Dendritic cell treated with granulocyte-macrophage colony-stimulating factor and Interleukin-4, amounts not matched to agents 40 ng/mL and 50 ng/mL, for 4 days (primary cell): ENCODE results near the gene ARFGEF3.
"Not testable (repeated sequence)": the region's sequence is repeated elsewhere in the genome, so short reads cannot be mapped to it uniquely, and the experiment has no call there.

ENCODE experiments used
- H3K27ac Mint-ChIP-seq: one replicate; pipeline ENCODE4 v1.8.0; 2022; ENCODE audit warnings: mild to moderate bottlenecking, mixed read lengths
- H3K27me3 Mint-ChIP-seq: one replicate; pipeline ENCODE4 v1.8.0; 2022; ENCODE audit warnings: mild to moderate bottlenecking, mixed read lengths
- H3K36me3 Mint-ChIP-seq: one replicate; pipeline ENCODE4 v1.8.0; 2022; ENCODE audit warnings: low read depth, mixed read lengths
- H3K4me1 Mint-ChIP-seq: one replicate; pipeline ENCODE4 v1.8.0; 2022; ENCODE audit warnings: low read depth, mixed read lengths
- H3K4me3 Mint-ChIP-seq: one replicate; pipeline ENCODE4 v1.8.0; 2022; ENCODE audit warnings: mild to moderate bottlenecking, moderate library complexity, mixed read lengths
- H3K9me3 Mint-ChIP-seq: one replicate; pipeline ENCODE4 v1.8.0; 2022; ENCODE audit warnings: mixed read lengths
- intact Hi-C: fragments of 100-400 bp; cut with micrococcal nuclease; formaldehyde crosslinking; loops from one replicate; pipeline ENCODE4 v1.15.0; 2022

ARFGEF3 gene

DNA sequence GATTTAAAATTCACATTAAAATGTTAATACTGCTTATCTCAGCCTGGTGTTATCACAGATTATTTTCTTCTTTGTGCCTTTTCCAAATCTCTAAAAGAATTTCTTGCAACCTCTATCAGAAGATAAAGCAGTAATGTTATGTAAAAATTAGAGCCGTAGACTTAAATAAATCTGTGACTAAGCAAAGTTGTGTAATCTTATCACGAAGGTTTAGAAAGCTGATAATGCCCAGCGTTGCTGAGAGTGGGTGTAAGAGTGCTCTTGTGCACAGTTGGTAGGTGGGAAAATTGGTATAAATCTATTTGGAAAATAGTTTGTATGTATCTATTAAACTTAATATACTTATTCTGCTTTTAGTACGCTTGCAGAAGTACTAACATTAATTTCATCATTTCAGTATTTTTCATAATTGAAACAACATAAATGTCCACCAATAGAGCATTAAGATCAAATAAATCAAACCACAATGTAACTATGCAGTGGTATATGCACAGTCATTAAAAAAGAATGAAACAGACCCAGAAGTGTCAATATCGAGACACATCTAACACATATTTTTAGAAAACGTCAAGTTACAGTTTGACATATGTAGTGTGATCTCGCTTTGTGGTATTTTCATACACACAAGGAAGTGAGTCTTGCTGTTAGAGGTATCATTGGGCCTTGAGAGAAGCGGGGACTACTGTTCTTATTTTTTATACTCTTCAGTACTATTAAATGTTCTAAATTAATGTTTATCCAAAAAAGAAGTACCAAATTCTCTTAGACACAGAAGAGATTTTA is 111.0 kb downstream of the ARFGEF3 start:
- Mint-ChIP-seq H3K9me3 (no peaks in the 10 kb centered on the region), H3K4me3 (no peak overlapping the region), H3K4me1 (no peaks in the 10 kb centered on the region), H3K27me3 (no peaks in the 10 kb centered on the region), H3K27ac (no peak overlapping the region), H3K36me3 (no peaks in the 10 kb centered on the region)
- intact Hi-C loops = no loop called here

DNA sequence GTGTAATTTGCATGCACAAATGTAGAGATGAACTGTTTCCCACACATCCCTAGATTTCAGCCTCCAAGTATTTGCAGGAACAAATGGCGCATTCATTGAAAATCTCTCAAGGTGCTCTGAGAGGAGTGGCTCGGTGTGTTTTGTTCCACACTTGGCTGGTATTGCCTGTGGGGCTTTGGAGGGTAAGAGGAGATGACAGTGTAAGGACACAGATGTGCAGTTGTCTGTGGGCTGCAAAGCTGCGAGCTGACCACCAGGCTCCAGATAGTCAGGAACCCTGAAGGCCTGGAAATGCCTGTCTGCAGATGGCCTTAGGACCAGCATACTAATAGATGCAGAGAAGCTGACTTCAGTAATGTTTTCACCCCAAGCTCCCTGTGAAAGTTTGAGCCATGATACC is 114.2 kb downstream of the ARFGEF3 start:
- H3K9me3 Mint-ChIP-seq = no peaks in the 10 kb centered on the region
- no peaks in the 10 kb centered on the region for H3K27me3 Mint-ChIP-seq
- no peaks in the 10 kb centered on the region for H3K36me3 Mint-ChIP-seq
- no peak overlapping the region for H3K27ac Mint-ChIP-seq
- intact Hi-C loops = no loop called here
- H3K4me1 Mint-ChIP-seq = no peaks in the 10 kb centered on the region
- no peak overlapping the region for H3K4me3 Mint-ChIP-seq

DNA sequence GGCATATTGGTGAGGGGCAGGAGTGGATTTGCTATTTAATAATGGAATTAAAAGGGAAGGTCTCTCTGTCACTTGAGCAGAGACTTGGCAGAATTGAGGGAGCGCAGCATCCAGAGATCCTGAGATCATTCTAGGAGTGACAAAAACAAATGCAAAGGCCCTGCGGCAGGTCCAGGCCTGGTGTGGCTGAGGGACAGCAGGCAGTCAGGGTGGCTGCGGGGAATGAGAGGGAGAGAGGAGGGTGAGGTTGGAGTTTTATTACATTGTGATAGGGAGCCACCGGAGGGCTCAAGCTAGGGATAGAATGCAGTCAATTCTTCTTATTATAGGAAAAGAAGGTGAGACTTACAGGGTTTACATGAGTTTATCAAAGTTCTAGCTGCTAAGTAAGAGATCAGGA is 116.1 kb downstream of the ARFGEF3 start:
- Mint-ChIP-seq H3K27ac (no peak overlapping the region), H3K4me3 (no peak overlapping the region), H3K9me3 (no peaks in the 10 kb centered on the region), H3K36me3 (no peaks in the 10 kb centered on the region), H3K4me1 (no peaks in the 10 kb centered on the region), H3K27me3 (no peaks in the 10 kb centered on the region)
- intact Hi-C loops = no loop called here

DNA sequence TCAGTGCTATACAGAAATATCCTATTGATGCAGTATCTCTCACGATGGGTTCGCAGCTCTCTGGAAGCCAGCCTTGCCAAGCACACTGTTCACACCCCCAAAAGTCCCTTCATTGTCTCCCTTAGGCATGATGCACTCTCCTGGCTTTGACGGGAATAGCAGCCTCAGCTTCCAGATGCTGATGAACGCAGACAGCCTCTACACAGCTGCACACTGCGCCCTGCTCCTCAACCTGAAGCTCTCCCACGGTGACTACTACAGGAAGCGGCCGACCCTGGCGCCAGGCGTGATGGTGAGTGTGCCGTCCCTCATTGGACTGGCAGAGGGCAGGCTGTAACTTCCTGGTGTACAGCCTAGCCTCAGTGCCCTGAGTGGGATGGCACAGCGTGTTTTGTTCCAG is 116.6 kb downstream of the ARFGEF3 start:
- Mint-ChIP-seq H3K4me3 (no peak overlapping the region), H3K9me3 (no peaks in the 10 kb centered on the region), H3K36me3 (no peaks in the 10 kb centered on the region), H3K27ac (no peak overlapping the region), H3K27me3 (no peaks in the 10 kb centered on the region), H3K4me1 (no peaks in the 10 kb centered on the region)
- intact Hi-C loops = no loop called here

DNA sequence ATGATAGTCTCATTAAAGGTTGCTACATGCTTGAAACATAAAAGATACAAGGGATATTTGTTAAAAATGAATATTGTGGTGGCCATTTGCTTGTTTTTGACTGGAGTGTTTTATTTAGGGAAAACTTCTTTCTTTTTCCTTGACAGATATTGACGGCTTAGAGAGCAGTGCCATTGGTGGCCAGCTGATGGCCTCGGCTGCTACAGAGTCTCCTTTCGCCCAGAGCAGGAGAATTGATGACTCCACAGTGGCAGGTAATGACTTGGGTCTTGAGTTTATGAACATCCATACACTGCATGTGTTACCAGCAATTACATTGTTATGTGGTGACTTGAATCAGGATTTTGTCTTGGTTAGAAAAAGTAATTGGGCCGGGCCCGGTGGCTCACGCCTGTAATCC is 124.1 kb downstream of the ARFGEF3 start:
- intact Hi-C loops = loop anchor here (2.0 kb wide), 1 partner anchor 169 kb away; no protein-coding TSS in a partner anchor
- Mint-ChIP-seq H3K27ac (no peak overlapping the region), H3K27me3 (no peaks in the 10 kb centered on the region), H3K9me3 (no peaks in the 10 kb centered on the region), H3K36me3 (no peaks in the 10 kb centered on the region), H3K4me3 (no peak overlapping the region), H3K4me1 (no peaks in the 10 kb centered on the region)

DNA sequence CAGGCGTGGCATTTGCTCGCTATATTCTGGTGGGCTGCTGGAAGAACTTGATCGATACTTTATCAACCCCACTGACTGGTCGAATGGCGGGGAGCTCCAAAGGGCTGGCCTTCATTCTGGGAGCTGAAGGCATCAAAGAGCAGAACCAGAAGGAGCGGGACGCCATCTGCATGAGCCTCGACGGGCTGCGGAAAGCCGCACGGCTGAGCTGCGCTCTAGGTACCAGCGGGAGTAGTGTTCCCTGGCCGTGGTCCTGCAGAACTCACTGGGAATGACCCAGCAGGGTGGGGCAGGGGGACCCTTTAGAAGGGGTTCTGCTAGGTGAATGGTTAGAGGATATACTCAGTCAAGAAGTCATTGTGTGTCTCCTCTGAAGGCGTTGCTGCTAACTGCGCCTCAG is 125.0 kb downstream of the ARFGEF3 start:
- Mint-ChIP-seq H3K27ac (no peak overlapping the region), H3K27me3 (no peaks in the 10 kb centered on the region), H3K9me3 (no peaks in the 10 kb centered on the region), H3K4me3 (no peak overlapping the region), H3K4me1 (no peaks in the 10 kb centered on the region), H3K36me3 (no peaks in the 10 kb centered on the region)
- intact Hi-C loops = loop anchor here (2.0 kb wide), 1 partner anchor 170 kb away; no protein-coding TSS in a partner anchor

DNA sequence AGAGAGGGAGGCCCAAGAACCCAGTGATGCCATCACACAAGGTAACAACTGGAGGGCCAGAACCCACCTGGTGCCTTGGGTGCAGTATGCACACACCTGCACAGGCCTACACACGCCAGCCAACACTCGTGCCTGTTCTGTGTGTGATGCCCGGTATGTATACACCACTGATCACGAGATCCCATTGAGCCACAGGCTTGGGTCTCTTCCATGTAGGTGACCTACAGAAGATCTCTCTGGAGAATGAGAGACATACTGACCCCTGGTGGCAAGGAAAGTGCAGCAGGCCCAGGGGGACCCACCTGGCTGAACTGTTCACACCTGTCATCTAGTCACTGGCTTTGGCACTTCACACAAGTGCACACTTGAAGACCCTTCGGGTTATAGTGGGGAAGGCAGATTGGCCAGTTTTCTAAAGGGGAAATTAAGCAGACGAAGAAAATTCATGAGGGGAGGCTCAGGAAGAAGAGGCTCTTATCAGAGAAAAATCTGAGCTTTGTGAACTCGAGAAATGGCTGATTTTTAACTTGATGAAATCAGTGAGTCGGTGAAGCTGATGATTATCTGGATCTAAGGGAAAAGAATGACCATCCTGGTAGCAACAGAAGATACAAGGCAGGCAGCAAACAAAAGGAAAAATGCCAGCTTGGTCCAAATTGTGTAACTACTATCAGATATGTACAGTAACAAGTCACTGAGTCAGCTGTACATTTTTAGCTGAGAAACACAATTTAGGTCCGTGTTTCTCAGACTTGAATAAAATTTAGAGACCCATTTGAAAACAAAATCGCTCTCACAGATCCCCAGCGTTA is 125.6 kb downstream of the ARFGEF3 start:
- Mint-ChIP-seq H3K4me3 (no peak overlapping the region), H3K27me3 (no peaks in the 10 kb centered on the region), H3K4me1 (no peaks in the 10 kb centered on the region), H3K9me3 (no peaks in the 10 kb centered on the region), H3K27ac (no peak overlapping the region), H3K36me3 (no peaks in the 10 kb centered on the region)
- intact Hi-C loops = loop anchor here (2.0 kb wide), 1 partner anchor 171 kb away; no protein-coding TSS in a partner anchor

DNA sequence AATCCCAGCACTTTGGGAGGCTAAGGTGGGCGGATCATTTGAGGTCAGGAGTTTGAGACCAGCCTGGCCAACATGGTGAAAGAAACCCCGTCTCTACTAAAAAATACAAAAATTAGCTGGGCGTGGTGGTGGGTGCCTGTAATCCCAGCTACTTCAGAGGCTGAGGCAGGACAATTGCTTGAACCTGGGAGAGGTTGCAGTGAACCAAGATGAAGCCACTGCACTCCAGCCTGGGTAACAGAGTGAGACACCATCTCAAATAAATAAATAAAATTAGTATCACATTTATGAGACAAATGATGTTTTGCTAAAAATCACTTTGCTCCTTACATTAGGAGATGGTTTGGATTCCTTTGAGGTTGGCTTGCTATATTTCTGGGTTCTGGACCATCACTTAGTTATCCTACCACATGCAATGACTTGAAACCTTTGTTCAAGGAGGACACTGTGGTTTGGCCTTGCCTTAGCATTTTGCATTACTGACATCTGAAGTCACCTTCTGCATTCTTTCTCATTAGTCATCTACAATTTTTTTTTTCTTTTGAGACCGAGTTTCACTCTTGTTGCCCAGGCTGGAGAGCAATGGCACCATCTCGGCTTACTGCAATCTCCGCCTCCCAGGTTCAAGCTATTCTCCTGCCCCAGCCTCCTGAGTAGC is 126.8 kb downstream of the ARFGEF3 start:
- H3K4me1 Mint-ChIP-seq, H3K4me3 Mint-ChIP-seq, H3K27me3 Mint-ChIP-seq, H3K9me3 Mint-ChIP-seq, H3K27ac Mint-ChIP-seq, H3K36me3 Mint-ChIP-seq, intact Hi-C loops: not testable (repeated sequence)

DNA sequence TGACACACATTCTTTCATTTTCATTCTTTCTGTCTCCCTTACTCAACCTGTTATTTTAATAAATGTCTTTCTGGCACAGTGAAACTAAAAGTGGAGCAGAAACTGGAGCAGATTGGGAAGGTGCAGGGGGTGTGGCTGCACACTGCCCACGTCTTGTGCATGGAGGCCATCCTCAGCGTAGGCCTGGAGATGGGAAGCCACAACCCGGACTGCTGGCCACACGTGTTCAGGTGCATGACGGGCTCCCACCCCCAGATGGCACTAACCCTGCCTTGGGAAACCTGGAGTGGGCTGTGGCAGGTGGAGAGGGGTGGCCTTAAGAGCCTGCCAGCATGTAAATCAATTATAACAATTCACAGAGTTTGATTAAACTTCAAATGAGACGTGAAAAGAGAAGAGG is 128.0 kb downstream of the ARFGEF3 start:
- no peaks in the 10 kb centered on the region for H3K9me3 Mint-ChIP-seq
- H3K4me1 Mint-ChIP-seq = no peaks in the 10 kb centered on the region
- H3K4me3 Mint-ChIP-seq = no peak overlapping the region
- no peak overlapping the region for H3K27ac Mint-ChIP-seq
- H3K36me3 Mint-ChIP-seq = no peaks in the 10 kb centered on the region
- H3K27me3 Mint-ChIP-seq = no peaks in the 10 kb centered on the region
- intact Hi-C loops = no loop called here

DNA sequence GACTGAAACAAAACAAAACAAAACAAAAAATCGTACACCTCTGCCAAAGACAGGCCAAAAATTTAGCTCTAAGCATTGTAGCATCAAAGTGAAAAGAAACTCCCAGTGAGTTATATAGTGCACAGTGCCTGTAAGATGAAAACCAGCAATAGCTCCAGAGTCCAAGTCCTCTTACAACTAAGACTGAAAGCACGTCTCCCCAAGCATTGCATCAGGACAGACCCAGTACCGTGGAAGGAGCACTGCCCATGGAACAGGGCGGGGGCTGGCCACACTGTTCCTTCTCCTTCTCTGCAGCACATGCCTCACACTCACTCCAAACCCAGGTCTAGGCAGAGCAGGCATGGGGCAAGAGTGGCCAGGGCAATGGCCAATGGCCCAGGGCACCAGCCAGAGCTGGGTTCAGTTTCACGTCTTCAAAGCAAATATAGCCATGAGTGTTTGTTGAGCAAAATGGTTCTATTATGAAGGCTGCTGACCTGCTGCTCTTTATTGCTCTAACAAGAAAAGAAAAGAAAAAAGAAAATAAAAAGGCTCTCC is 128.8 kb downstream of the ARFGEF3 start:
- no peaks in the 10 kb centered on the region for H3K27me3 Mint-ChIP-seq
- intact Hi-C loops = no loop called here
- H3K4me3 Mint-ChIP-seq = no peak overlapping the region
- H3K36me3 Mint-ChIP-seq = no peaks in the 10 kb centered on the region
- H3K27ac Mint-ChIP-seq = no peak overlapping the region
- no peaks in the 10 kb centered on the region for H3K9me3 Mint-ChIP-seq
- H3K4me1 Mint-ChIP-seq = no peaks in the 10 kb centered on the region

DNA sequence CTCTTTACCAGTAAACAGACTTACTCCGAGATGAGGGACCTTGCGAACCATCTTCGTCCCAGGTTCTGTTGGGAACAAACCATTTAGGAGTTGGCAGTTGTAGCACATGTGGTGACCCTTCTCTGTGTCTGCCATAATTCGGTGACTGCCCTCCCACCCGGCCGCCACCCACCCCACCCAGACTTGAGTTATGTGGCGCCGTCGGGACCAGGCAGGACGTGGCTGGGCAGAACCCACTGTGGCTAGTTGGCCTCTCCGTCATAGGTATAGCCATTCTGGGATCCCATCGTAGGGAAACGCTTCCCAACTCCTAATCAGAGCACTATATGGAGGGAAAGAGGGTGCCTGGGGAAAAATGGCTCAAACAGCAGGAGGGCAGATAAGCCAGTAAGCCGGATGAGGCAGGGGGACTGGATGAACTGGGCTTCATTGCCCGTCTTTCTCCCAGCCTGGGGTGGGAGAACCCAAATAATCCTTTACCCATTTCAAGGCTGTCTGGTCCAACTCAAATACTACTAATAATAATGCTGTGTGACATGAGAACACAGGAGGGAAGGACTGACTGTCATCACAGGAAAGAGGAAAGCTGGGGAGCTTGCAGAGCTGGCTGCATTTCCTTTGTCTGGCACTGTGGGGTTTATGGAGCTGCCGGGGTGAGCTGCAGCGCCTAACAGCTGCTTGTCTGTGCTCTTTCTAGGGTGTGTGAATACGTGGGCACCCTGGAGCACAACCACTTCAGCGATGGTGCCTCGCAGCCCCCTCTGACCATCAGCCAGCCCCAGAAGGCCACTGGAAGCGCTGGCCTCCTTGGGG is 129.5 kb downstream of the ARFGEF3 start:
- H3K36me3 Mint-ChIP-seq = no peaks in the 10 kb centered on the region
- H3K27ac Mint-ChIP-seq = no peak overlapping the region
- intact Hi-C loops = no loop called here
- H3K4me1 Mint-ChIP-seq = no peaks in the 10 kb centered on the region
- H3K4me3 Mint-ChIP-seq = no peak overlapping the region
- no peaks in the 10 kb centered on the region for H3K9me3 Mint-ChIP-seq
- no peaks in the 10 kb centered on the region for H3K27me3 Mint-ChIP-seq

DNA sequence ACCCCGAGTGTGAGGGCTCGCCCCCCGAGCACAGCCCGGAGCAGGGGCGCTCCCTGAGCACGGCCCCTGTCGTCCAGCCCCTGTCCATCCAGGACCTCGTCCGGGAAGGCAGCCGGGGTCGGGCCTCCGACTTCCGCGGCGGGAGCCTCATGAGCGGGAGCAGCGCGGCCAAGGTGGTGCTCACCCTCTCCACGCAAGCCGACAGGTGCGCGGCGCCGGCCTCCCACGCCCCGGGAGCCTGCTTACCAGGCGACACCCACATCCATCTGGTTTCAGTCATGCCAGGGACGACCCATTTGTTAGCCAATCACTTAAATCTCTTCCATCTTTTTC is 130.1 kb downstream of the ARFGEF3 start:
- Mint-ChIP-seq H3K27ac (no peak overlapping the region), H3K9me3 (no peaks in the 10 kb centered on the region)
- intact Hi-C loops = no loop called here

DNA sequence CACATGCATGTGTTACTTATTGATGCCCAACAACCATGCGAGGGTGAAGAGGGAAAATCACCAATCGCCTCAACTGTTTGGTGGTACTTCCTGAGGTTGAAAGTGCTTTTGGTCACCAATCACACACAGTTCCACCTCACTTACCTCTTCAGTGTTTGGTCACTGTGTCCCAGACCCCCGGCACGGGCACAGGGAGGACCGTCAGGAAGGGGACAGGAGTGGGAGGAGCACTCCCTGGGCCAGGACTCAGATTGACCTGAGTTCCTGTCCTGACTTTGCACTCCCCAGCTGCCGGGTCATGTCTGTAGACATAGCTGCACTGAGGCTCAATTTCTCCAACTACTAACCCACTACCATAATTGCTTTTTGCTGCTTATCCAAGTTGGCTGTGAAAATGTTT is 130.7 kb downstream of the ARFGEF3 start:
- H3K27ac Mint-ChIP-seq = no peak overlapping the region
- no peaks in the 10 kb centered on the region for H3K36me3 Mint-ChIP-seq
- no peak overlapping the region for H3K4me3 Mint-ChIP-seq
- H3K9me3 Mint-ChIP-seq = no peaks in the 10 kb centered on the region
- no peaks in the 10 kb centered on the region for H3K27me3 Mint-ChIP-seq
- intact Hi-C loops = no loop called here
- H3K4me1 Mint-ChIP-seq = no peaks in the 10 kb centered on the region

More for the DNA sequence above, 130.1 kb downstream of the ARFGEF3 start:
- no peak overlapping the region for H3K4me3 Mint-ChIP-seq
- H3K27me3 Mint-ChIP-seq = no peaks in the 10 kb centered on the region
- no peaks in the 10 kb centered on the region for H3K4me1 Mint-ChIP-seq
- H3K36me3 Mint-ChIP-seq = no peaks in the 10 kb centered on the region
